AG10803 (cell line): ENCODE measurements around the gene CT45A10.
"Not testable (repeated sequence)": the region's sequence is repeated elsewhere in the genome, so short reads cannot be mapped to it uniquely, and the experiment has no call there.

ENCODE experiments used
- DNase-seq: peaks from one replicate; pipeline ENCODE4 v3.0.0; 2010; ENCODE audit warnings: low read depth
- H3K4me3 ChIP-seq: 2 replicates; pipeline ENCODE4 v1.5.1; 2011; ENCODE audit warnings: mild to moderate bottlenecking, low read length, control low read depth
- CTCF ChIP-seq: conservative IDR thresholded peaks from 2 replicates; pipeline ENCODE4 v1.5.1; 2011; ENCODE audit warnings: mild to moderate bottlenecking, low read length, control low read depth, inconsistent platforms

The CT45A10 gene

GRCh38 chrX:135893294-135893817 is at the start of gene CT45A10, which contains the start of gene SAGE1:
Gene CT45A10, minus strand, starts transcription at chrX:135893444. Its CDS starts 8,100 bp downstream, at chrX:135885344.
Gene SAGE1, plus strand, starts transcription at chrX:135893716. Its CDS starts 2,527 bp downstream, at chrX:135896243.
- no peak within 1 kb of the TSS for H3K4me3 ChIP-seq
- TF ChIP-seq CTCF, result no peak
- no peak for DNase-seq

- DNase-seq, result peak; percentile 27
- H3K4me3 ChIP-seq, result no peak overlapping the region
- TF ChIP-seq CTCF, result peak; percentile 67
Measured at GRCh38 chrX:135931644-135932487, 38.6 kb upstream of the CT45A10 start.

GRCh38 chrX:135927897-135928296 is 34.7 kb upstream of the CT45A10 start:
- no peak for TF ChIP-seq CTCF
- H3K4me3 ChIP-seq, result no peak overlapping the region
- DNase-seq, result no peak

- 0 out of 2 replicates have a peak, but pooled peaks have one; percentile 3 for TF ChIP-seq CTCF
- no peak for DNase-seq
- no peak overlapping the region for H3K4me3 ChIP-seq
Measured at GRCh38 chrX:135923353-135923752, 30.1 kb upstream of the CT45A10 start.

GRCh38 chrX:135920516-135920915 is 27.3 kb upstream of the CT45A10 start:
- DNase-seq, result not testable (repeated sequence)

GRCh38 chrX:135914404-135914803 is 21.2 kb upstream of the CT45A10 start:
- DNase-seq, result no peak
- no peak for TF ChIP-seq CTCF
- H3K4me3 ChIP-seq, result no peak overlapping the region

More at GRCh38 chrX:135920516-135920915, 27.3 kb upstream of the CT45A10 start:
- H3K4me3 ChIP-seq, result not testable (repeated sequence)

- H3K4me3 ChIP-seq, result no peak overlapping the region
- TF ChIP-seq CTCF, result no peak
- no peak for DNase-seq
Measured at GRCh38 chrX:135910251-135910650, 17.0 kb upstream of the CT45A10 start.
